Thyroid gland (tissue), 4 donors: Measurements from ENCODE around the gene FAM72C.
"Not testable (repeated sequence)": the region's sequence is repeated elsewhere in the genome, so short reads cannot be mapped to it uniquely, and the experiment has no call there.

ENCODE experiments used
- POLR2A ChIP-seq, 2 donors: fragments of 450-650 bp; IDR thresholded peaks; one replicate each; pipeline ENCODE4 v1.6.1; 2017; ENCODE audit warnings: antibody characterized with exemption in 2 of 2, mild to moderate bottlenecking in 2 of 2, moderate library complexity in 1 of 2
- TF ChIP-seq, protein P1 (sequence below), 6 experiments: fragments of 200-600 bp in 3 of 6; fragments of 450-650 bp in 3 of 6; sonication (generic) in 3 of 6; IDR thresholded peaks; one replicate each; pipeline ENCODE4 v1.5.1; 2016 to 2019; ENCODE audit warnings: antibody characterized with exemption in 6 of 6, mild to moderate bottlenecking in 2 of 6, inconsistent platforms in 1 of 6, moderate library complexity in 1 of 6

DNA sequence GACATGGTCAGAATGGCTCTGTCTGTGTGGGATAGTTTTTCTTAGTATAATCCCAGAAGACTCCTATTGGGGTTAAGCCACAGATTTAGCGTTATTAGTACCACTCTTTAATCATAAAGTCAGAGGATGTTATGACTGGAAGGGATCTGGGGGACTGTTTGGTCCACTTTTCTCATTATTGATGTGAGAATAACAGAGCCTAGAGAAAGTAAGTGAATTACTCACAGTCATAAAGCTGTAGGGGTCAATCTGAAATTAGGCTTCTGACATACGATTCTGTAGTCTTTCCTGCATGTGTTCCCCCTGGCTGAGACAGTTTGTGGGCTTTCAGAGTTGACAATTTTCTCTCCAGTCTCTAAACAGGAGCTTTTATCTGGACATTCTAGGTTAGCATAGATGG lies 47.3 kb upstream of the FAM72C start:
- TF ChIP-seq, protein P1, sequence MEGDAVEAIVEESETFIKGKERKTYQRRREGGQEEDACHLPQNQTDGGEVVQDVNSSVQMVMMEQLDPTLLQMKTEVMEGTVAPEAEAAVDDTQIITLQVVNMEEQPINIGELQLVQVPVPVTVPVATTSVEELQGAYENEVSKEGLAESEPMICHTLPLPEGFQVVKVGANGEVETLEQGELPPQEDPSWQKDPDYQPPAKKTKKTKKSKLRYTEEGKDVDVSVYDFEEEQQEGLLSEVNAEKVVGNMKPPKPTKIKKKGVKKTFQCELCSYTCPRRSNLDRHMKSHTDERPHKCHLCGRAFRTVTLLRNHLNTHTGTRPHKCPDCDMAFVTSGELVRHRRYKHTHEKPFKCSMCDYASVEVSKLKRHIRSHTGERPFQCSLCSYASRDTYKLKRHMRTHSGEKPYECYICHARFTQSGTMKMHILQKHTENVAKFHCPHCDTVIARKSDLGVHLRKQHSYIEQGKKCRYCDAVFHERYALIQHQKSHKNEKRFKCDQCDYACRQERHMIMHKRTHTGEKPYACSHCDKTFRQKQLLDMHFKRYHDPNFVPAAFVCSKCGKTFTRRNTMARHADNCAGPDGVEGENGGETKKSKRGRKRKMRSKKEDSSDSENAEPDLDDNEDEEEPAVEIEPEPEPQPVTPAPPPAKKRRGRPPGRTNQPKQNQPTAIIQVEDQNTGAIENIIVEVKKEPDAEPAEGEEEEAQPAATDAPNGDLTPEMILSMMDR (IDR thresholded peaks at IDR 0.05) = not testable (repeated sequence)
- TF ChIP-seq POLR2A (IDR thresholded peaks at IDR 0.05) = not testable (repeated sequence)
